Measurements from ENCODE around the gene SIDT1. TPM values are rescaled to one million over a fixed set of nuclear protein-coding genes. Genes with fewer than 3 reads are reported as not detected.
"Not testable (repeated sequence)": the region's sequence is repeated elsewhere in the genome, so short reads cannot be mapped to it uniquely, and the experiment has no call there.

Gene SIDT1
- total RNA-seq, 1 experiment from 2014 or later: not detected

DNA sequence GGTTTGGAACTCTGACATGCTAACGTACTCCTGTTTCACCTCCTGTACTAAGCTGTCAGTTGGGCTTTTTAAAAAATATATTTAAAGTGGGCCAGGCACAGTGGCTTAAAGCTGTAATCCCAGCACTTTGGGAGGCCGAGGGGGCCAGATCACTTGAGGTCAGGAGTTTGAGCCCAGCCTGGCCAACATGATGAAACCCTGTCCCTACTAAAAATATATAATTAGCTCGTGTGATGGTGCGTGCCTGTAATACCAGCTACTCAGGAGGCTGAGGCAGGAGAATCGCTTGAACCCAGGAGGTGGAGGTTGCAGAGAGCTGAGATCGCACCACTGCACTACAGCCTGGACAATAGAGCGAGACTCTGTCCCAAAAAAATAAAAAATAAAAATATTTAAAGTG is 103.7 kb downstream of the SIDT1 start:
- not testable (repeated sequence) for DNase-seq, H3K36me3 ChIP-seq, H3K27me3 ChIP-seq, H3K4me3 ChIP-seq, H3K9me3 ChIP-seq

DNA sequence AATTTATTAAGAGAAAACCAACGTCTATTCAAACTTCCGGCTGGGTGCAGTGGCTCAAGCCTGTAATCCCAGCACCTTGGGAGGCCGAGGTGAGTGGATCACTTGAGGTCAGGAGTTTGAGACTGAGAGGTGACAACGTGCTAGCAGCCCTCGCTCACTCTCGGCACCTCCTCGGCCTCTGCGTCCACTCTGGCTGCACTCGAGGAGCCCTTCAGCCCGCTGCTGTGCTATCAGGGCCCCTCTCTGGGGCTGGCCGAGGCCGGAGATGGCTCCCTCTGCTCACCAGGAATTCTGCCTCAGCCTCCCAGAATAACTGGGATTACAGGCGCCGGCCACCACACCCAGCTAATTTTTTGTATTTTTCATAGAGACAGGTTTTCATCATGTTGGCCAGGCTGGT is 105.4 kb downstream of the SIDT1 start:
- H3K36me3 ChIP-seq: no peaks in the 10 kb centered on the region
- no peak for DNase-seq
- H3K4me3 ChIP-seq: no peak overlapping the region
- H3K9me3 ChIP-seq: peaks cover 4% of the 10 kb centered on the region; the same call in 1 of the 2 replicates
- no peaks in the 10 kb centered on the region for H3K27me3 ChIP-seq

DNA sequence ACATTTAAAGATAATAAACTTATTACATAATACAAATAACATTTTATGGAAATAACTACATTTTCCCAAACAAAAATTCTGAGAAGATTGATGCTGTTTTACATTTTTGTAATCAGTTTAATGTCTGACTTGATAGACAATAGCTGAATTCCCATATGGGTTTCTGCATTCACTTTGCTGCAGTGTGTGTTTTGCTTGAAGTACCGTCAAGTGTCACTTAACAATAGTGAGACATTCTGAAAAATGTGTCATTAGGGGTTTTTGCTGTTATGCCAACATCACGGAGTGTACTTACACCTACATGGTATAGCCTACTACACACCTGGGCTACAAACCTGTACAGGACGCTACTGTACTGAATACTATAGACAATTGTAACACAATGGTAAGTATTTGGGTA is 106.6 kb downstream of the SIDT1 start:
- Histone ChIP-seq H3K9me3 (peaks cover 8% of the 10 kb centered on the region), H3K27me3 (no peaks in the 10 kb centered on the region), H3K4me3 (no peak overlapping the region), H3K36me3 (no peaks in the 10 kb centered on the region)
- no peak for DNase-seq

DNA sequence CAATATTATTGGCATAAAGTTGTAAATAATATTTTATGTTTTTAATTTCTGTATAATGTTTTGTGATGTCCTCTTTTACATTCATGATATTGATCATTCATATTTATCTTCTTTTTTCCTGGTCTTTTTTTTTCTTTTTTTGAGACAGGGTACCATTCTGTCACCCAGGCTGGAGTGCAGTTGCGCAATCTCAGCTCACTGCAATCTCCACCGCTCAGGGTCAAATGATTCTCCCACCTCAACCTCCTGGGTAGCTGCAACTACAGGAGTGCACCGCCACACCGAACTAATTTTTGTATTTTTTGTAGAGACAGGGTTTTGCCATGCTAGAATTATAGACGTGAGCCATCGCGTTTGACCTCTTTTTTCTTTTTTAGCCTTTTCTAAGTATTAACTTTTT is 111.2 kb downstream of the SIDT1 start:
- Histone ChIP-seq H3K9me3 (peaks cover 30% of the 10 kb centered on the region), H3K36me3 (no peaks in the 10 kb centered on the region), H3K4me3 (no peak overlapping the region), H3K27me3 (no peaks in the 10 kb centered on the region)
- no peak for DNase-seq

DNA sequence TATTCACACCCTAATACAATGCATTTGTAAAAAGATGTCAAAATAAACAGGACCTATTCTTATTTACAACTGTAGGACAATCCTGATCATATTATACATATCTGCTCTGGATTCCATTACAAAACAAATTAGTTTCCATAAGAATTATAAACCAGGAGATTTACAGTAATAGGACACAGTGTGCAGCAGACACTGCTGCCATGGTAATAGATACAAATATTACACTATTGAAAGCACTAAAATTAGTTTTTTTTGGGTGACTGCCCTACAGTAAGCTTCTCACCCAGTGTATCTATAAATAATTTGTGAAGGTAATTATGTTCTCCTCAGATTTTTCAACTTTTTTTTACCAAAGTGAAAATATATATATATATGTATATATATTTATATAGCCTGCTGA is 116.2 kb downstream of the SIDT1 start:
- DNase-seq: no peak
- Histone ChIP-seq H3K36me3 (peaks cover 3% of the 10 kb centered on the region; the same call in 1 of the 2 replicates), H3K27me3 (no peaks in the 10 kb centered on the region), H3K4me3 (no peak overlapping the region), H3K9me3 (peaks cover 24% of the 10 kb centered on the region)

DNA sequence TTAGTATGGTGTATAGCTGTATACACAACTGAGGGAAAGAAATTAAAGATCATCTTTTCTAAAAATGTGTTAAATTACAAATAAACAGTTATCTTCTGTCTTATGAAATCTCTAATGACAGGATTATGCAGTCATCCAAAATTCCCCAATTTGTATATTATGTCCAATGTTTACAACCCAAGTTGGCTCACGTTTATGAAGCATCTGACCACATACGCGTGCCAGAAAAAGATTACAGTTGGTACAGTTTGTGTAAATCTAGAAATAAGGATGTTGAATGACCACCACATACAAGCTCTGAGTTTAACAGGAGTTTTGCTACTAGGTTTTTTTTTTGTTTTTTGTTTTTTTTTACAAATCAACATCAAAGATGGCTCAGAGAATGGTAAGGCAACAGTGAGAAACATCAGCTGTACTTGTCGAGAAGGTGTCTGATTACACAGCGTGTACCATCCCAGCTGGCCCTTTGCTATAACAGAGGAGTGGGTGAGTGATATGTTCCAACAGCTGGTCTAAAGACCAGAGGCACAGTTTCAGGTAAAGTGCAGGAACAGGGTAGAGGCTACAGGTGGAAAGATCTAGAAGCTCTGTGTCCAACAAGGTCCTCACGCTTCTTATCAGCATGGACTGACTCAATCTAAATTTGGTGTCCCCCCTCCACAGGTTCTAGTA is 117.0 kb downstream of the SIDT1 start:
- Histone ChIP-seq H3K36me3 (peaks cover 5% of the 10 kb centered on the region; the same call in 1 of the 2 replicates), H3K4me3 (no peak overlapping the region), H3K27me3 (no peaks in the 10 kb centered on the region), H3K9me3 (peaks cover 19% of the 10 kb centered on the region)
- DNase-seq: peak; percentile 15

DNA sequence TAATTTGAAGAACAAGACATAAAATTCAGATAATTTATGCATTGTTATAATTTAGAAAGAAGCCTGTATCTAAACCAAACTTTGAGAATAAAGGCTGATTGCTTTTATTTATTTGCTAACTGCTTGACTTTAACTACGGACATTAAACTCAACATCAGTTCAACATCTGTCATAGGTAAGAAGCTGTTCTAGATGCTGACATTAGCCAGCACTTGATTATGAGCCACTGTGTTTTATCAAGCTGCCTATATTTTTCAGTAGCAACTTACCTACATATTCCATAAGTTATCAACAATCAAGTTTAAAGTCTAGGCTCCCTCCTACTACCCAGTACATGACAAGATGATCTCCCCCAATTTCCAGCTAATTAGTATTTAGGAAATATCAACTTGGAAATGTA is 122.0 kb downstream of the SIDT1 start:
- DNase-seq: no peak
- Histone ChIP-seq H3K27me3 (no peaks in the 10 kb centered on the region), H3K9me3 (no peaks in the 10 kb centered on the region; the same call in 1 of the 2 replicates), H3K4me3 (no peak overlapping the region), H3K36me3 (peaks cover 7% of the 10 kb centered on the region)

DNA sequence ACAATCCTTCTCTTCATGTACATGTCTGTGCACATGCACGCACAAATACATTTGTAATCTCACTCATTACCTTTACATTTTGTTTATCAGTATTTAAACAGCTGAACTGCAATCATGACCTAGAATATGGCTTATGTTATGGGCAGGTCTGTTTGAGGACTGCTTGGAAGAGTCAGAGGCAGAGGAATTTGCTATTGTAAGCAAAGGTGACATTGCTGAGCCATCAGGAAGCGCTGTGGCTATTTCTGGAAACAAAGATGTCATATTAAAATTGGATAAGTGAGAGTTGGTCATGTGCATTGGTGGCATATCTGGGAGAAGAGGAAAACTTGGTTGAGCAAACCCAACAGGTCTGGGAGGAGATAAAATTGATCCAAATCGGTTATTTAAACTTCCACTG is 122.5 kb downstream of the SIDT1 start:
- Histone ChIP-seq H3K36me3 (peaks cover 12% of the 10 kb centered on the region), H3K27me3 (no peaks in the 10 kb centered on the region), H3K4me3 (no peak overlapping the region), H3K9me3 (no peaks in the 10 kb centered on the region; the same call in 1 of the 2 replicates)
- no peak for DNase-seq

DNA sequence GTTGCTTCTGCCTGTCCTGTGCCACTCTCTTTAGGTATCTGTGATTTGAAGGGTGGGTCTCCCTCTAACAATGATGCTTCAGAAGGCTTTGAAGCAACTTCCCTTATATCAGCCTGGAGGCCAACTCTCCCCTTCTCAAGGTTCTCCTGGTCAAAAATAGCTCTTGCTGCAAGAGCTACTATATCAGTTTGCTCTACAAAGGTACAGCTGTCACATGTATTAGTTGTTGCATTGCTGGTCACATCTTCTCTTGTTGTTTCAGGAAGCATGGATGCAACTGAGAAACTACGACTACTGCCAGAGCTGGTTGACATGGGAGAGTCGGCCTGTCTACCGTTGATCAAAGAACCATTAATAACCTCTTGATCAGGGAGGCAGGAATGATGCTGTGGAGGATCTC is 125.8 kb downstream of the SIDT1 start:
- no peak for DNase-seq
- Histone ChIP-seq H3K27me3 (no peaks in the 10 kb centered on the region), H3K9me3 (no peaks in the 10 kb centered on the region), H3K4me3 (no peak overlapping the region), H3K36me3 (peaks cover 19% of the 10 kb centered on the region)

DNA sequence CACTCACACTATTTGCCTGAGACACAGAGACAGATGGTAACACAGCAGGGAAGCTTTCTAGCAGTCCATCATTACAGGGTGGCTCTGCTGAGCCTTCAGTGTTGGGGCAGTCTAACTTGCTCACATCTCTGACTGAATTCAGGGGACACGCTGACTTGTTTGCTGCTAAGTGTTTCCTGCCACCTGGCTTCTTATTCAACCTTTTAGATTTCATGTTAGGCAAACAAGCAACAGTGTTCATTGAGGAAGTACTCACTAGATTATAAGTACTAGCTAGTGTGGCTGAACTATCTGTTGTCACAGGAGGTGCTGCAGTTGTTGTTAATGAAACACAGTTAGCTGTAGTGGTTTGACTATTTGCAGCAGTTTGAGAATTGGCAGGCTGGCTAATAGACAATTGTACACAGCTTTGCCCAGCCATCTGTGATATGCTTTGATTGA is 126.8 kb downstream of the SIDT1 start:
- DNase-seq: no peak
- H3K9me3 ChIP-seq: no peaks in the 10 kb centered on the region
- H3K4me3 ChIP-seq: no peak overlapping the region
- H3K36me3 ChIP-seq: peaks cover 17% of the 10 kb centered on the region
- no peaks in the 10 kb centered on the region for H3K27me3 ChIP-seq

DNA sequence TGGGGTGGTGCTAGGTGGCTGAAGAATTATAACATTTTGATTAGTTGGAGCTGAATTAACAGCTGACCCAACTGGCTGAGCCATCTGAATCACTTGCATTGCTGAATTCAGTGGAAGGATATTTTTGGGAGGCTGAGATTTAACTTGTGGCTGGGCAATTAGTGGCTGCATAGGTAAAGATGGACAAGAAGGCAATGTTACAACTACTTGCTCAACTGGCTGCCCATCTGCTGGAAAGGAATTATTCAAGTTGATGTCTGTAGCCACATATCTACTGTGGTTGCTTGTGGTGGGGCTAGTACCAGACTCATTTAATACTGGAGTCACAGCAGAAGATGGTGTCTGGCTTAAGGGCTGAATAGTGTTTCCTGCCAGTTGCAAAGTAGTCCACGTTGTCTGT is 127.6 kb downstream of the SIDT1 start:
- no peak for DNase-seq

DNA sequence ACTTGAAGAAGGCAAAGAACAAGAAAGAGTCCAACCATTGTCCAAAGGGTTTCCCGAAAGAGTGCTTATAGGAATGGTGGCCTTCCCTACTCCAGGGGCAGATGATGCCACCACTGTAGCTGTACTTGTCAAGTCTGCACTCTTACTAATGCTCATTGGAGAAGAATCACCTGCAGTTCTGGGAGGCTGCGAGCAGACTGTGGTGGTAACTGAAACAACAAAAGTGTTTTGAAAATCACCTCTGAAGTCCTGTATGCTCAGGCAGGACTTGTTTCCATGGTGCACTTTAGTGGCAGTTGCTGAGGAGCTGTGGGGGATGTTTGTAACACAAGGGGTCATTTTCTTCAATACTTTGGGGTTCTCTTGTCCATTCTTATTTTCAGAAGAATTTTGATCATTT is 128.1 kb downstream of the SIDT1 start:
- no peak for DNase-seq
- Histone ChIP-seq H3K27me3 (no peaks in the 10 kb centered on the region), H3K9me3 (no peaks in the 10 kb centered on the region), H3K4me3 (no peak overlapping the region), H3K36me3 (peaks cover 17% of the 10 kb centered on the region)

More for the DNA sequence above, 127.6 kb downstream of the SIDT1 start:
- Histone ChIP-seq H3K9me3 (no peaks in the 10 kb centered on the region), H3K27me3 (no peaks in the 10 kb centered on the region), H3K4me3 (no peak overlapping the region), H3K36me3 (peaks cover 17% of the 10 kb centered on the region)

DNA sequence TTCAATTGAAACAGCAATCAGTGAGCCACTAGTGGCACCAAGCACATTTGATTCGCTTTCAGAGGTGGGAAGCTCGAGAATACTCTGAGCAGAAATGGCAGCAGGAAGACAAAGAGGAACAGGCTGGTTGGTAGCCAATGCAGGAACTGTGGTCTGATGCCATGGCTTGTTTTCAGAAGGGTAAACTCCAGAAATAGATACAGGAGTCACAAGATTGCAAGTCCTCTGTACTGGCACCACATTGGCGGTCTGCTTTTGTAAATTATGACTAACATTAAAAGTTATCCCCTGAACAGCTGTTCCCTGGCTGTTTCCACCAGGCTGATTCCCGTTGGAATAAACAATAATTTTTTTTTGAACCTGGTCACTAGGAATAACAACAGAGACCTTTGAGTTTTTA is 128.5 kb downstream of the SIDT1 start:
- peaks cover 17% of the 10 kb centered on the region for H3K36me3 ChIP-seq
- peak; percentile 85 for DNase-seq

DNA sequence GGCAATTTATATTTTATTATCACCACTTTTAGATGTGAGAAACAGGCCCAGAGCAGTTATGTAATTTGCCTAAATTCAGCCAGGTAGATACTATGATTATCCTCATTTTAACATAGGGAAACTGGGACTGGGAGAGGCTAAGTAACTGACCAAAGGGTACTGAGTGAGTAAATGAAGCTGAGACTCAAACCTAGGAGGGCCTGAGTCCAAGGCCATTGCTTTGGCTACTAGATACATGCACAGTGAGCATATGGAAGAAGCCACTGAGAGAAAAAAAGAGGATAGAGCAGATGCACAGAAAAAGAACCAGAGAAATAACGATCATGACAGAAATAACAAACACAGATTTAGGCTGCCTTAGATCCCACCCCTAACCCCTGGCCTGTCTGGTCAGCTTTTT is 130.5 kb downstream of the SIDT1 start:
- DNase-seq: no peak
- peaks cover 21% of the 10 kb centered on the region for H3K36me3 ChIP-seq
- H3K4me3 ChIP-seq: no peak overlapping the region
- no peaks in the 10 kb centered on the region for H3K9me3 ChIP-seq
- H3K27me3 ChIP-seq: no peaks in the 10 kb centered on the region

More for the DNA sequence above, 128.5 kb downstream of the SIDT1 start:
- Histone ChIP-seq H3K27me3 (no peaks in the 10 kb centered on the region), H3K9me3 (no peaks in the 10 kb centered on the region), H3K4me3 (no peak overlapping the region)

DNA sequence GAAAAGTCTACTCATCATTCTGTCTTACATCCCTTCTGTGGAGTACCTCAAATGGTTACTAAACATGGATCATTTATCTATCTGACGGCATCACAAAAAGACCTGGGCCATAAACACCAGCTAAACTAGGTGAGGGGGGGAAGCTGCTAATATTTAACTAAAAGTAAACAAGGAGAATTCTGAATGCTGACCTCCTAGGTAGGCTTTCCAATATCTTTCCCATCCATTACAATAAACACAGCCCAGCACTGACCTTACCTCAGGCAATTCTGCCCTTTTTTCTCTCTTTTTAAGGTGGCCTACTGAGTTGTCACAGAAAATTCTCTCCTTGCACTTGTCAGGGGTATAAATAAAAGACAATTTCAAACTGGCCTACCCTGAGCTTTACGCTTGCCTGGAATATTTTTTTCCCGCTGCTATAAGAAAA is 131.0 kb downstream of the SIDT1 start:
- H3K4me3 ChIP-seq: no peak overlapping the region
- no peak for DNase-seq
- H3K9me3 ChIP-seq: no peaks in the 10 kb centered on the region
- peaks cover 21% of the 10 kb centered on the region for H3K36me3 ChIP-seq
- no peaks in the 10 kb centered on the region for H3K27me3 ChIP-seq

DNA sequence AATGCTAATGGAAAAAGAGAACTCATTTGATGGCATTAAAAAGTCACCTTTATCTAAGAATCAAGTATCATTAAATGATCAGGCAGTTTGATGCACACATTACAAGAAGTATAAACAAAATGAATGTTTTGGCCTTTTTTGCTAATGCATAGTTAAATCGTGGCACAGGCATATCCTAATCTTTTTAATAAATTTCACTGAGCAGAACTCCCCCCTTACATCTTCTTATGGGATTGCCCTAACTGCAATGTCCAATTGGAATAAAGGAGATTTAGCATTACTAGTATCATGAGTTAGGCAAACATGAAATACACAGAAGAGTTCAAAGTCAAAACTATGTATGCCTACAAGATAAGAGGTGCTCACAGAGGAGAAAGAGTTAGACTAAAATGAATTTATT is 131.4 kb downstream of the SIDT1 start:
- no peak overlapping the region for H3K4me3 ChIP-seq
- H3K9me3 ChIP-seq: no peaks in the 10 kb centered on the region
- no peaks in the 10 kb centered on the region for H3K27me3 ChIP-seq
- DNase-seq: no peak
- peaks cover 21% of the 10 kb centered on the region for H3K36me3 ChIP-seq

DNA sequence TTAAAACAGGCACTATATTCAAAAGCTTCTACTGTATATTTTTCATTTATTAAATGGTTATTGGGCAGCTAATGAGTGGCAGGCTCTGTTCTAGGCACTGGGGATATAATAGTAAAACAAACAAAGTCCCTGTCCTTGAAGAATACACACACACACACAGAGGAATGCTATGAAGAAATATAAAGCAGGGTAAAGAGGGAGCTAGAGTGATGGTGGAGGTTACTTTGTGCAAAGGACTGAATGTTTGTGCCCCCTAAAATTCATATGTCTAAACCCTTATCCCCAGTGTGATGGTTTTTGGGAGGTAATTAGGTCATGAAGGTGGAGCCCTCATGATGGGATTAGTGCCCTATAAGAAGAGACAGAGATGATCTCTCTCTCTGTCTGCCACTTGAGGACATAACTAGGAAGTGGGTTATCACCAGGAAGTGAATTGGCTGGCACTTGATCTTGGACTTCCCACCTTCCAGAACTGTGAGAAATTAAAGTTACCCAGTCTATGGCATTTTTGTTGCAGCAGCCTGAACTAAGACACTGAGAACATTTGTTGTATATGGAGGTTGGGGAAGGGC is 132.3 kb downstream of the SIDT1 start:
- no peak overlapping the region for H3K4me3 ChIP-seq
- H3K27me3 ChIP-seq: no peaks in the 10 kb centered on the region
- no peaks in the 10 kb centered on the region for H3K9me3 ChIP-seq
- peaks cover 16% of the 10 kb centered on the region for H3K36me3 ChIP-seq
- no peak for DNase-seq

DNA sequence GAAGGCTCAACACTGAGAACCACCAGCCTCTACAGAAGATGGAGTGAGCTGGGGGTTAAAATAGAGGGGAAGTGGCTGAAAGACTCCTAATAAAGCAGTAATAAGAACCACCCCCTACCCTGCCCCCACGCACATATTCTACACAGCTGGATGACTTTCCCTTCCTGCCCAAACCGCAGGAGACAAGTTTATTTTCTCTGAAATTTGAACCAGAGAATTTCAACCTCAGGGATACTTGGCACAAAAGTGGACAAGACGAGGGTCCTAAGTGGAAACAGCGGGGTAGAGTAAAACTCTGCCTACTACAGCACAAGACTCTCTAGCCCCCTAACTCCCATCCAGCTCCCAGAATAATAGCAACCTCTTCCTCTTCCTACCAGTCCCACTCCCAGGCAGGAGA is 135.7 kb downstream of the SIDT1 start:
- no peaks in the 10 kb centered on the region for H3K27me3 ChIP-seq
- no peaks in the 10 kb centered on the region for H3K9me3 ChIP-seq
- H3K36me3 ChIP-seq: 0 out of 2 replicates have a peak, but pooled peaks cover 4% of the 10 kb centered on the region
- no peak overlapping the region for H3K4me3 ChIP-seq
- DNase-seq: peak; percentile 60

Data from MG63 (cell line).